ENCODE measurements around the gene ELL2. TPM values are rescaled to one million over a fixed set of nuclear protein-coding genes. Genes with fewer than 3 reads are reported as not detected.
"Not testable (repeated sequence)": the region's sequence is repeated elsewhere in the genome, so short reads cannot be mapped to it uniquely, and the experiment has no call there.

The ELL2 gene
- total RNA-seq, 1 donor = 302 TPM

DNA sequence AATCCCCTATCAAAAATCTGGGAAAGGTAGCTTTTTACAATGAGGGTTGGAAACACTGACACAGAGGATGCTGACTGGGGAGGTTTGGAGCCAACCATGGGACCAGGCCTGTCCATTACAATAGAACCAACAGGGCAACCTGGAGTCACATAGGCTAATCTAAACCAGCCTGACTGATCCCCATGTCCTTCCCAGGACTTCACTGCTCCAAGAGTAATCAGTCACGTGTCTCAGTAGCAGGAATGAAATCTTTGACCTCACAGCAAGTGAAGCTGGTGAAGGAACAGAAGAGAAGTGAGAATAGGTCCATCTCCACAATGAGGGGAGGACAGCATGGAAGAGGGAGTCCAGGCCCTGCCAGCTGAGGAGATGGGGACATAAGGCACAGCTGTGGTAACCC, 123.1 kb downstream of the ELL2 start:
- H3K4me3 ChIP-seq (ENCODE audit: low read depth, low read length) = no peak overlapping the region
- TF ChIP-seq, protein P1, sequence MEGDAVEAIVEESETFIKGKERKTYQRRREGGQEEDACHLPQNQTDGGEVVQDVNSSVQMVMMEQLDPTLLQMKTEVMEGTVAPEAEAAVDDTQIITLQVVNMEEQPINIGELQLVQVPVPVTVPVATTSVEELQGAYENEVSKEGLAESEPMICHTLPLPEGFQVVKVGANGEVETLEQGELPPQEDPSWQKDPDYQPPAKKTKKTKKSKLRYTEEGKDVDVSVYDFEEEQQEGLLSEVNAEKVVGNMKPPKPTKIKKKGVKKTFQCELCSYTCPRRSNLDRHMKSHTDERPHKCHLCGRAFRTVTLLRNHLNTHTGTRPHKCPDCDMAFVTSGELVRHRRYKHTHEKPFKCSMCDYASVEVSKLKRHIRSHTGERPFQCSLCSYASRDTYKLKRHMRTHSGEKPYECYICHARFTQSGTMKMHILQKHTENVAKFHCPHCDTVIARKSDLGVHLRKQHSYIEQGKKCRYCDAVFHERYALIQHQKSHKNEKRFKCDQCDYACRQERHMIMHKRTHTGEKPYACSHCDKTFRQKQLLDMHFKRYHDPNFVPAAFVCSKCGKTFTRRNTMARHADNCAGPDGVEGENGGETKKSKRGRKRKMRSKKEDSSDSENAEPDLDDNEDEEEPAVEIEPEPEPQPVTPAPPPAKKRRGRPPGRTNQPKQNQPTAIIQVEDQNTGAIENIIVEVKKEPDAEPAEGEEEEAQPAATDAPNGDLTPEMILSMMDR (IDR thresholded peaks at IDR 0.05; ENCODE audit: insufficient read depth, low read depth, low read length) = no peak
- no peak for DNase-seq (ENCODE audit: low read depth)

DNA sequence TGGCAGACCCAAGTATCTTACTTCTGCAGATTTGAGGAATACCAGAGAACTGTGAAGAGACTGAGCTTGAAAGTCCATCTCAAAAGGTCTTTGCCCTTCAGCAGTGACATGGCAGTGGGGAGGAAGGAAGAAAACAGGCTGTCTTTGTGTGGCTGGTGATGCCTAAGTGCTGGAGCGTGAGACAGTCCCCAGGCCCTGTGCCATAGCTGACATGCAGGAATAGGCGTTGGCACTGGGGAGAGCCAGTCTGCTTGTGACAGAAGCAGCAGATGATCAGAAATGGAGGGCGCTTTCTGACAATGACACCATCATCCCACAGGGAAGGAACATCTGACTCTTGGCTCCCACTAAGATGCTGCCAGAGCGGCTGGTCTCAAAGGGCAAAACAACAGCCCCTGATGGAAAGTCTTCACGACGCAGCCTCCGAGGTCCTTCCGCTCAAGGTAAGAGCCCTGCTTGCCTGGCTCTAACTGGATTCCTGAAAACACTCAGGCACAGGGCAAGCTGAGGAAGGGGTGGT, 123.6 kb downstream of the ELL2 start:
- no peak overlapping the region for H3K4me3 ChIP-seq (ENCODE audit: low read depth, low read length)
- TF ChIP-seq, protein P1 (IDR thresholded peaks at IDR 0.05; ENCODE audit: insufficient read depth, low read depth, low read length) = no peak
- DNase-seq (ENCODE audit: low read depth) = no peak

DNA sequence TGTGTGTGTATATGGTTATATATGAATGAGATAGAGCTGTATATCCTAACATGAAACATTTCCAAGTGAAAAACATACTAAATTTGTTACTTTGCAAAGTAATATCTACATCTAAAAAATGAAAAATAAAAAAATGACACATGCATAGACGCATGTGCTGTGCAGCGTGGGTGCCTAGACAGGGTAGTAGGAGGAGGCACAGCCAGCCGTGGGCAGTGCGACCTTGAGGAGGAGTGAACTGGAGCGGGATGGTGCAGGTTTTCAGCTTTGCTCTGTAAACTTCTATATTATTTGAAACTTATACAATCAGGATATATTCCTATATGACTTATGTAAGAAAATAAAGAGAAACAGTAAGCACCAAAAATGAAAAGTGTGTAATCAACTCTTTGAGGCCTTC, 124.2 kb downstream of the ELL2 start:
- no peak overlapping the region for H3K4me3 ChIP-seq (ENCODE audit: low read depth, low read length)
- TF ChIP-seq, protein P1 (IDR thresholded peaks at IDR 0.05; ENCODE audit: insufficient read depth, low read depth, low read length) = no peak
- no peak for DNase-seq (ENCODE audit: low read depth)

GRCh38 chr5:95836971-95837370, 124.7 kb downstream of the ELL2 start:
- not testable (repeated sequence) for DNase-seq (ENCODE audit: low read depth); H3K4me3 ChIP-seq (ENCODE audit: low read depth, low read length)

GRCh38 chr5:95836544-95836943, 125.1 kb downstream of the ELL2 start:
- no peak for DNase-seq (ENCODE audit: low read depth)
- TF ChIP-seq, protein P1 (IDR thresholded peaks at IDR 0.05; ENCODE audit: insufficient read depth, low read depth, low read length) = no peak

GRCh38 chr5:95835682-95836385, 125.8 kb downstream of the ELL2 start:
- peak overlapping the region; percentile 62 for H3K4me3 ChIP-seq (ENCODE audit: low read depth, low read length)
- TF ChIP-seq, protein P1 (IDR thresholded peaks at IDR 0.05; ENCODE audit: insufficient read depth, low read depth, low read length) = no peak
- DNase-seq (ENCODE audit: low read depth) = no peak

More at GRCh38 chr5:95836544-95836943, 125.1 kb downstream of the ELL2 start:
- no peak overlapping the region for H3K4me3 ChIP-seq (ENCODE audit: low read depth, low read length)

Other genes starting within 250 kb of the ELL2 start
- 370 and 720 TPM in 2 replicates for gene RHOBTB3, start 230.5 kb downstream of the ELL2 start, total RNA-seq
- 152 and 437 TPM in 2 replicates for gene GLRX, start 139.1 kb downstream of the ELL2 start, total RNA-seq